HL-60/S4 treated with phorbol 12-myristate 13-acetate at 8.2 ng/mL for 4 days and 3 days (cell line): ENCODE data around the gene IL12RB2.

Experiments used
- in situ Hi-C: fragments of 300-500 bp; cut with MboI; formaldehyde crosslinking; loops from 2 replicates; pipeline ENCODE4 v1.15.0; 2022; ENCODE audit warnings: low sequenced_read_pairs

The IL12RB2 gene, protein sequence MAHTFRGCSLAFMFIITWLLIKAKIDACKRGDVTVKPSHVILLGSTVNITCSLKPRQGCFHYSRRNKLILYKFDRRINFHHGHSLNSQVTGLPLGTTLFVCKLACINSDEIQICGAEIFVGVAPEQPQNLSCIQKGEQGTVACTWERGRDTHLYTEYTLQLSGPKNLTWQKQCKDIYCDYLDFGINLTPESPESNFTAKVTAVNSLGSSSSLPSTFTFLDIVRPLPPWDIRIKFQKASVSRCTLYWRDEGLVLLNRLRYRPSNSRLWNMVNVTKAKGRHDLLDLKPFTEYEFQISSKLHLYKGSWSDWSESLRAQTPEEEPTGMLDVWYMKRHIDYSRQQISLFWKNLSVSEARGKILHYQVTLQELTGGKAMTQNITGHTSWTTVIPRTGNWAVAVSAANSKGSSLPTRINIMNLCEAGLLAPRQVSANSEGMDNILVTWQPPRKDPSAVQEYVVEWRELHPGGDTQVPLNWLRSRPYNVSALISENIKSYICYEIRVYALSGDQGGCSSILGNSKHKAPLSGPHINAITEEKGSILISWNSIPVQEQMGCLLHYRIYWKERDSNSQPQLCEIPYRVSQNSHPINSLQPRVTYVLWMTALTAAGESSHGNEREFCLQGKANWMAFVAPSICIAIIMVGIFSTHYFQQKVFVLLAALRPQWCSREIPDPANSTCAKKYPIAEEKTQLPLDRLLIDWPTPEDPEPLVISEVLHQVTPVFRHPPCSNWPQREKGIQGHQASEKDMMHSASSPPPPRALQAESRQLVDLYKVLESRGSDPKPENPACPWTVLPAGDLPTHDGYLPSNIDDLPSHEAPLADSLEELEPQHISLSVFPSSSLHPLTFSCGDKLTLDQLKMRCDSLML

DNA sequence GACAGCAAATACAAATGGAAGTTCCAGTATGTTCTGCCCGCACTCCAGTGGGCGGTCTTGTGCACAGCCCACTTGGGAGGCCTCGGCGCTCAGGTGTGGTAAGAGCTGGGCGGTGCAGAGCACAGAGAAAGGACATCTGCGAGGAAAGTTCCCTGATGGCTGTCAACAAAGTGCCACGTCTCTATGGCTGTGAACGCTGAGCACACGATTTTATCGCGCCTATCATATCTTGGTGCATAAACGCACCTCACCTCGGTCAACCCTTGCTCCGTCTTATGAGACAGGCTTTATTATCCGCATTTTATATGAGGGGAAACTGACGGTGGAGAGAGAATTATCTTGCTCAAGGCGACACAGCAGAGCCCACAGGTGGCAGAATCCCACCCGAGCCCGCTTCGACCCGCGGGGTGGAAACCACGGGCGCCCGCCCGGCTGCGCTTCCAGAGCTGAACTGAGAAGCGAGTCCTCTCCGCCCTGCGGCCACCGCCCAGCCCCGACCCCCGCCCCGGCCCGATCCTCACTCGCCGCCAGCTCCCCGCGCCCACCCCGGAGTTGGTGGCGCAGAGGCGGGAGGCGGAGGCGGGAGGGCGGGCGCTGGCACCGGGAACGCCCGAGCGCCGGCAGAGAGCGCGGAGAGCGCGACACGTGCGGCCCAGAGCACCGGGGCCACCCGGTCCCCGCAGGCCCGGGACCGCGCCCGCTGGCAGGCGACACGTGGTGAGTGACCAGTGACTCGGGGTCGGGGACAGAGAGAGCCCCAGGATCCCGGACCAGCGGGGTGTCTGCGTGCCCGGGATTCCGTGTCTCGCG, at the start of gene IL12RB2:
IL12RB2 (plus strand) TSS at position 623 of the 810 bp plus-strand sequence. CDS start 12,496 bp downstream, outside the sequence.
- in situ Hi-C loops = no loop called here

DNA sequence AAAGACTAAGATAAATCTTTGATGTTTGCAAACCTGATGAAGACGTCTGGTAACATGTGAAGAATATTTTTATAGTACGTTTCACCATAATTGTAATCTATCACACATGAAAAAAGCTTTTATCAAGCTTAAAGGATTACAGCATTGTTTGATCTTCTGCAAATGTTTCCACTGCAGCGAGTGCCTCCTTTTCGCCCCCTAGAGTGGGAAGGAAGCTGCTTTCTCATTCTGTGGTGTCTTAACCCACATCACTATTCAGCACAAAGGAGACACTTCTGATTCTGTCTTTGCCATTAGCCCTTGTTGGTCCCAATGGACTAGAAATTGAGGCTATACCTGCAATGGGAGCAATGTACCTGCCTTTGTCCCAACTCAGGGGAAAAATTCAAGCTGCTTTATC, 46.0 kb upstream of the IL12RB2 start:
- in situ Hi-C loops = no loop called here

DNA sequence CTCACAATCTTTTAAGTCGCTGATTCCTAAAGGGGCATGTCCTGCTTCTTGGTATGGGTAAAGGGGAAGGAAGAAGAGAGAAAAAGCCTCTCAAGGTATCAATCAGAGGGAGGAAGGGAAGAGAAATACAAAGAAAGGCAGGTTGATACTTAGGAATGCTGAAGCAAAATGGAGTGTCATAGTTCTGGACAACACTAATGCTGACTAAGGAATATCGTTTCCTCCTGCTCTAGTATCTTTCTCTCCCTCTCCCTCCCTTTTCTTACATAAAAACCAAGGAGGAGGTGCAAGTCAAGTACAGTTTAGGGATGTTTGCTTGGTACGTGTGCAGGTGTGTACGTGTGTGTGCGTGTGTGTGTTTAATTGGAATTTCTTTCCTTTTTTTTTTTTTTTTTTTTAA, 44.9 kb upstream of the IL12RB2 start:
- in situ Hi-C loops = no loop called here

DNA sequence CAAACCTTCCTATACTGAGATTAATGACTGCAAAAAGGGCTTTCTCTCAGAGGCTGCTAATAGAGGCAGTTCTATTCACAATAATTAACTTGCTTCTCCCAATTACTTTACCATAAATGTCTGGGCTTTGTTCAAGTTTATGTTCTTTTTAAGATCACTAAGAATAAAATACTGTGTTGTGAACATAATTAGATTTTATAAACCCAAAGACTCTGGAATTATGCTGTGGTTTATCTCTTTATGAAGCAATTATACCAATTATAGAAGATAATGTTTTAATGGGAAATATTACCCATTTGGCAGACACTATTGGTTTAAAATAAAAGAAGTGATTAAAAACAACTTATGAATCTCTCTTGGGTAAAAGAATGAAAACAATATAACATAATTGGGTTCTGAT, 43.5 kb upstream of the IL12RB2 start:
- in situ Hi-C loops = no loop called here

DNA sequence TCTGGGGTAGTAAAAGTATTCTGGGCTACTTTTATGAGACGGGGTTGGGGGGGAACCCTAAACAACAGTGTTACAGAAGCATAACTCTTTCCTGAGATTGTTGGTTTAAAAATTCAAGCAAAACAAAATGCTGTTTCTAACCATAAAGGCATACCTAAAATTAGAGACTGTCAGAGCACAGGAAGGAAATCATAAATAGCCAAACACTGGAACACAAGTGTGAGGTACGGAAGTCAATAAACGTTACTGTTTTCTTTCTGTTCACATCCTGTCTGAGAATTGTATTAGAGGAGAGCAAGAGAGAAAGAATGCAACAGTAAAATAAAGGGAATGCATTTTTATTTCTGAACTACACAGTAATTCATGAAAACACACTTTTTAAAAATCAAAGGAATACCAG, 42.8 kb upstream of the IL12RB2 start:
- in situ Hi-C loops = no loop called here

DNA sequence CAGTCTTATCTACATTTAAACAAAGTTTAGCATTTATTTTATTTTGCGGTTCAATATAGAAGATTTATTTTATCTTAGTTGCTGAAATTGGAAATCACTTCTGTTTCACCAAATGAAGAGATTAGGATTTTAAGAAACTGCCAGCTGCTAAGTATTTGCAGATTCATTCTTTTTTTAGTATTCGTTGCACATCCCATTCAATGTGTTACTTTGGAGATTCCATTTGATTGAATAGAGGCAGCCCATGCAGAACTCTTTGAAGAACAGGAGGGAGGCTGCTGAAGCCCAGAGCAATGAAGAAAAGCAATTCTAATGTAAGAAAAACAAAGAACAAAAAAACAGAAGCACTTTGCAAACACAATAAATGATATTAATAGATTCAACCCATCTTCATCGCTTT, 38.6 kb upstream of the IL12RB2 start:
- in situ Hi-C loops = no loop called here

DNA sequence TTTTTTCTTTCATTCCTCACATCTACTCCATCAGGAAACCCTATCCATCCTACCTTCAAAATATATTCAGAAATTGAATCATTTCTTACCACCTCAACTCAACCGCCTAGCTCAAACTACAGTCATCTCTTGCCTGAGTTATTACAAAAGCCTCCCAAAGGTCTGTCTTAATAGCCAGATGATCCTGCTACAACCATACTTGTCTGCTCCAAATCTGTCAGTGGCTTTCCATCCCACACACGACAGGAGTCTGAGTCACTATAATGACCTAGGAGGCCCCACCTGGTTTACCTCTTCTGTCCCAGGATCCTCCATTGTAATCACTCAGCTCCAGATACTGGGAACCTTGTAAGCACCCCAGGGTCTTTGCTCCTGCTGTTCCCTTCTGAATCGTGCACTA, 37.1 kb upstream of the IL12RB2 start:
- in situ Hi-C loops = no loop called here

DNA sequence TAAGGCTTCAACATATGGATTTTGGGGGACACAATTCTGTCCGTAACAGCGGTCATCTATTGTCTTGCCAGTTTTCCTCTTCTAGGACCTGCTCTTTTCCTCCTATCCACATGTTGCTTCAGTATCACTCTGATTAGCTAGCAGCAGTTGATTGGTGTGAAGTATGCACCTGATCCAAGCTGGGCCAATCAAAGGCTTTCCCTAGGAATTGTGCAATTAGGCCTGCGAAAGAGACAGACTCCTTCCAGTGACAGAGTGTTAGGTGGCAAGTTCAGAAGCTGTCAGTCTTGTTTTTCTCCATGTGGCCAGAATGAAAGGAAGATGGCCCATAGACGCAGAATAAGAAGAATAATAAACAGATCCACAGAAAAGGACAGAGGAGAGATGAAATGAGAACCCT, 34.1 kb upstream of the IL12RB2 start:
- in situ Hi-C loops = no loop called here

DNA sequence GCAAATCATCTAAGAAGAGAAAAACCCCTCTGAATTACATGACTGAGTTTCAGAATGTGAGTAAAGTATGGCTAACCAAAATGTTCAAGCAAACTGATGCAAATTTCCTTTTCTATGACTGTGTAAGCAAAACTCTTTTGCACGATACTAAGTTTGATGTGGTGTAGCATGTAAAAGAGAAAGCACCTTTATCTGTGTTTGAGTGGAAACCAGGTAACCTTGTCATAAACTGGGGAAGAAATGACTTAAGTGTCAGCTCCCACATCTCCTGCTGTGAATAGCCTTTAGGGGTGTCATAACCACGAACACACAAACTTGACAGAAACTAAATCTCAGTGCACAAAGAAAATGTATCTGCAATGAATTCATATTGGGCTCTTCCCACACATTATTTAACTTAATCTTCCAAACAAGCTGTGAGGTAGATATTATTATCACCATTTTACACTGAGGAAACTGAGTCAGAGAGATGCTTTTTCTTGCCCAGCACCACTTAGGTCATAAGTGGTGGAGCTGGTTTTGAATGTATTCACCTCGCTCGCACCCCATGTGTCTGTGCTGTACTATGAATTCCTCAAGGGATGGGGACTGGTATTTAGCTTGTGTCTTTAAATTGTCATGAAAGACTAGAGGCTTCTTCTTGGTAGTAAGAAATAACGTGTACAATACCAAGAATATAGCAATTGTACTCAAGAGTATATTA, 32.9 kb upstream of the IL12RB2 start:
- in situ Hi-C loops = no loop called here

DNA sequence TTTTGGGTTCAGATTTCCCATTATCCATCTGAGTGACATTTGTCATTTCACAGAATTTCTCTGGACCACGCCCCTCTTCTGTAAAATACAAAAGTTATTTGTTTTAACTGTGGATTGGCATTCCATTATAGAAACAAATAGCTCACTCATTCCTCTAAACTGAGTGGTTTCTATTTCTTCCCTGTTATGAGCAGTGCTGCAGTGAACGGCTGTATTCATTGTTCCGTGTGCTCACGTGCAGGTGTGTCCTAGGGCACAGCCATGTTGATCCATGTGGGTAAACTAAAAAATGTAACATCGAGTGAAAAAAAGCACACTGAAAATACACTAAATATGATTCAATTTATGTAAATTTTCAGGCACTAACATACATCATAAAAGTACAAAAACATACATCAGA, 27.0 kb upstream of the IL12RB2 start:
- in situ Hi-C loops = no loop called here

DNA sequence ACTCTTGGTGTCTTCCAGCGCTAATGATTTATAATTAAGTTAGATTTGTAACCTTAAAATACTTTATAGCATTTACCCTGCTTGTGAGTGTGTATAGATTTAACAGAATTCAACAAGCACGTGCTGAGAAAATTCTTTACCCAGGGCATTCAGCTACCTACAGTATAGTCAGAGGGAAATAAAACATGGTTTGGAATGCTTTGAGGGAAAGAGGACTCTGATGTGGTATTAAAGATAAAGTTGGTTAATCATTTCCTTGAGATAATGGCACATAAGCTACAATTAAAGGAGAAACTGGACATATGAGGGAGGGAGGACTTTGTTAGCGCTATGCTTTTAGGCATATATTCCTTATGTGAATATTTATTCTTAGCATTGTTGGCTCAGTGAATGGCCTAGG, 26.4 kb upstream of the IL12RB2 start:
- in situ Hi-C loops = no loop called here

DNA sequence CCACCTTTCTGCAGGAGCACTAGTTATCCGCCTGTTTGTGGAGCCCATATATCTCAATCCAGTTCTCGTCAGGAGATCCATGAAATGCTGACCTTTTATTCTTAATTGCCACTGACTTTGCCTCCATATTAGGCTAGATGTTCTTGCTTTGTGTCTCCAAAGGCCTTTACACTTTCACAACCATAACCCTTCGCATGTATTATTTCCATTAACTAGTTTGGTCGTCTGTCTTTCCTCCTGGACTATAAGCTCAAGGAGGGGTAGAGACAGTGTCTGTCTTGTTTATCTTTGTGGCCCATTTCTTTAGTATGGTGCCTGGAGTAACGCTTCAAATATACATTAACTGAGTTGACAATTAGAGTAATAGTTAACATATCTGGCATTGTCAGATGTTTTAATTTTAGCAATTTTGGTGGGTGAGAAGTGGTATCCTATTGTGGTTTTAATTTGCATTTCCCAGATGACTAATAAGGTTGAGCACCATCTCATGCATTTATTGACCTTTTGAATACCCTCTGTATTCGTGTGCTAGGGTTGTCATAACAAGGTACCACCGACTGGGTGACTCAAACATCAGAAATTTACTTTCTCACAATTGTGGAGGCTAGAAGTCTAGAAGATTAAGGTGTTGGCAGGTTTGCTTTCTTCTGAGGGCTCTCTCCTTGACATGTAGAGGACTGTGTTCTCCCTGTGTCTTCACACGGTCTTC, 21.7 kb upstream of the IL12RB2 start:
- in situ Hi-C loops = no loop called here

DNA sequence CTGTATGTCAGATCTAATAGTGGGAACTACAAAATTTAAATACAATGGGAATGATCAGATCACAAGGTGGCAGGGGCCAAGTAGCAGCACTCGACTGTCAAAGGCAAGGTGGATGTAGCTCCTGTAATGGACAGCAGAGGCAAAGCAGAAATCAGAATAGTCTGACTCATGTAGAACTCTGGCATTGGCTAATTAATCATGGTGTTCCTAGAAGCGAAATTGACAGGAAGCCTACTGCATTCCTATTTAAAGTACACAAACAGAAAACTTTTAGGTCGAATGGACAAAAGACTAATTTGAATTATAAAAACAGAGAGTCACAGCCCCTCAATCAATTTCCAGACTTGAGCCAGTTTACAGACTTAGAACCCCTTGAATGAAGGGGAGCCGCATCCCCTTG, 17.4 kb upstream of the IL12RB2 start:
- in situ Hi-C loops = no loop called here

DNA sequence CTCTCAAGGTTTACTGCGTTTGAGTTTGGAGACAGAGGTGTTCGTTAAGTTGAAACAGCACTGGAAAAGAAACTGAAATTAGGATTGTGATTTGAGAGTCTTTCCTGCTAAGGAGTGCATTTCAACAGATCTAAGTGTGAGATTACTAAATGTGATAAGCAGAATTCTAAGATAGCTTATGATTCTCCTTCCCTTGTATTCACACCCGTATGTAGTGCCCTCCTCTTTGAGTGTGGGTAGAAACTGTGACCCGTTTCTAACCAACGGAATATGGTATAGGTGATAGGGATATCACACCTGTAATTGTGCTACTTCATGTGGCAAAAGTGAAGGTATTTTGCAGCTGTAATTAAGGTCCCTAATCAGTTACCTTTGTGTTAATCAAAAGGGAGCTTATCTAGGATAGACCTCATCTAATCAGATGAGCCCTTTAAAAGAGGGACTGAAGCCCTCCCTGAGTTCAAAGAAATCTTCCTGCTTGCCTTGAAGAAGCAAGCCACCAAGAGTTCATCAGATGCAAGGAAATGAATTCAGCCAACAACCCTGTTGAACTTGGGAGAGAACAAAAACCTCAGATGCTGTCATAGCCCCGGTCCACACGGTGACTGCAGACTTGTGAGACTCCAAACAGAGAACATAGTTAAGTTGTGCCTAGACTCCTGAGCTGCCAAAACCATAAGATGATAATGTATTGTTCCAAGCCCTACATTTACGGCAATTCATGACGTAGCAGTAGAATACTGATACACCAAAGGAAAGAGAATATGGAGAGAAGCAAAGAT, 12.6 kb upstream of the IL12RB2 start:
- in situ Hi-C loops = no loop called here

DNA sequence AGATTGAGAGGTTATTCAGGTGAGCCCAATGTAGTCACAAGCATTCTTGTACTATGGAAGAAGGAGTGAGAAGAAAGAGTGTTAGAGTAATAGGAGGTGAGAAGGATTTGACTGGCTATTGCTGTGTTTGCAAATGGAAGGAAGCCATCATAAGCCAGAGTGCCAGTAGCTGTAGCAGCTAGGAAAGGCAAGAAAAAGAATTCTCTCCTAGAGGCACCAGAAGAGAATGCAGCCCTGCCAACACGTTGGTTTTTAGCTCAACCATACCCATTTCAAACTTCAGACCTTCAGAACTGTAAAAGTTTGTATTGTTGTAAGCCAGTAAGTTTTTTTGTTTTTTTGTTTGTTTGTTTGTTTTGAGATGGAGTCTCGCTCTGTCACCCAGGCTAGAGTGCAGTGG, 8.9 kb upstream of the IL12RB2 start:
- in situ Hi-C loops = no loop called here

DNA sequence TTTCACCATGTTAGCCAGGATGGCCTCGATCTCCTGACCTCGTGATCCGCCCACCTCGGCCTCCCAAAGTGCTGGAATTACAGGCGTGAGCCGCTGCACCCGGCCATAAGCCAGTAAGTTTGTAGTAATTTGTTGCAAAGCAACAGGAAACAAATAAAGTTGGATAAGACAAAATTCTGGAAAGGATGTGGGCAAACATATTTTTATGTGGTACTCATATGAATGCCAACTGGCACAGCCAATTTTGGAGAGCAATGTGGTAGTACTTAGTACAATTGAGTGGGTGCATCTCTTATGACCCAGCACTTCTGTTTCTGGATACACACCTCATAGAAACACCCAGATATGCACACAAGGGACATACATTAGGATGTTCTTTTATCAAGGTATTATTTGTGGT, 8.4 kb upstream of the IL12RB2 start:
- in situ Hi-C loops = no loop called here

DNA sequence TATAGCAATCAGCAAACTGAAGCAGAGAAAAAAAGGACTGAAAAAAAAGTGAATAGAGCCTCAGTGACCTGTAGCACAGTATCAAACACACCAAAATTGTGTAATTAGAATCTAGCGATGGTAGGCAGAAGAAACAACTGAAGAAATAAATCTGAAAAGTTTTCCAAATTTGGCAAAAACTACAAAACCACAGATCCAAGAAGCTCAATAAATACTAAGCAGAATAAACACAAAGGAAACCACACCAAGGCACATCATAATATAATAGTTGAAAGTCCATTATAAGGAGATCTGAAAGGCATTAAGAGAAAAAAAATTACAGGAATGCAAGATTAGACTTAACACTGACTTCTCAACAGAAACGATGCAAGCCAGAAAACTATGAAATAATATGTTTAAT, 7.1 kb upstream of the IL12RB2 start:
- in situ Hi-C loops = no loop called here

DNA sequence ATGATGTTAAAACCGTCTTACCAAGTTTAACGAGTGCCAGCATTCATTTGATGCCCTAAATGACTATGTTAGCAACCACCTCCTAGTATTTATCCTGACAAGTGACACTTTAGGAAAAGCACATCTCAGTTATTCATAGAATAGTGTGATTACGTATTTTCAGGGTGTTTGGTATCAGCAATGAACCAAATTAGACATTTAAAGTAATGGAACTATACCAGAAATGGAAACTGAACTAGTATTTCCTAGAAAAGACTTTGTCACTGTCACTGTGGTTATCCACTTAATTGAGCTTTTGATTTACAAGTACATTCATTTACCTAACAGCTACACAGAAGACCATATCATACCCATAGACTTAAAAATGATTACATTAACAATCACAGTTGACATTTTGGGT, 3.6 kb upstream of the IL12RB2 start:
- in situ Hi-C loops = no loop called here

DNA sequence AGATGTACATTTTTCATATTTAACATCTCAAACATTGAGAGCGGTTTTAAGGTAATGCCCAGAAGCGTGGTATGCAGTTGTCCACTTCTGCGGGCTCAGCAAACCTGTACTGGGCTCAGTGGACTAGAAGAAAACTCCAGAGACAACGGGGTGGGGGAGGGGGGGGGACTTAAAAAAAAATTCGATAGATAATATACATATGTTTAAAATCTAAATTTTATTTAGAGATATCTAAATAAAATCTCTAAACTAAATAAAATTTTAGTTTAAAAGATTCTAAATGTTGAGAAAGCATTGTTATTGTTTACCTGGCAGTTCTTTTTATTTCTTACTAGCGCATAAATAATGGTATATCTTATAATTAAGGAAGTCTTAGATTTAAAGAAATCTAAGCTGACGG, 1.1 kb upstream of the IL12RB2 start:
- in situ Hi-C loops = no loop called here
